GM08714 (cell line): ENCODE measurements around the gene GEMIN7.

Source experiments
- H3K4me3 ChIP-seq: fragments of 200-500 bp; sonication (Bioruptor generic); 2 replicates; pipeline ENCODE4 v1.5.1; 2014; ENCODE audit warnings: mild to moderate bottlenecking, low read length, inconsistent platforms
- ZNF274 ChIP-seq: IDR thresholded peaks from 2 replicates; pipeline ENCODE4 v1.6.1; 2012; ENCODE audit warnings: mild to moderate bottlenecking, low read depth, low read length

GEMIN7 gene, protein sequence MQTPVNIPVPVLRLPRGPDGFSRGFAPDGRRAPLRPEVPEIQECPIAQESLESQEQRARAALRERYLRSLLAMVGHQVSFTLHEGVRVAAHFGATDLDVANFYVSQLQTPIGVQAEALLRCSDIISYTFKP

GRCh38 chr19:45079063-45079910 is at the start of gene GEMIN7:
TSS of gene GEMIN7 (plus strand) at chr19:45079260. CDS start at chr19:45090115, 10,855 bp downstream.
- H3K4me3 ChIP-seq = peak within 1 kb of the TSS; percentile 92
- no peak for TF ChIP-seq ZNF274

DNA sequence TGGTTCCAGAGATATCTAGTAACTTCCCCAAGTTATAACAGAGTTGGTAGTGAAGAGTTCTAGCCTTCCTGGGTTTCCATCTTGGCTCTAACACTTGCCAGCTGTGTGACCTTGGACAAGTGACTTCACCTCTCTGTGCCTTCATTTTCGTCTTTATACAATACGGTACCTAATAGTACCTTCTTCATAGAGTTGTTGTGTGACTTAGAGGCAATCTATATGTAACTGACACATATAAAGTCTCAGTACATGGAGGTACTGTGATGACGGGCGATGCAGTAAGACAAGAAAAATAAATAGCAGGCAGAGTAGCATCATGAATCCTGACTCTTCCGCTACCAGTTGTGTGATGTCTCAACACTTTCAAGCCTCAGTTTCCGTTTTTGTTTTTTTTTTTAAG is 48.2 kb upstream of the GEMIN7 start:
- TF ChIP-seq ZNF274 = no peak
- H3K4me3 ChIP-seq = no peak overlapping the region

GRCh38 chr19:45032421-45032820 is 46.6 kb upstream of the GEMIN7 start:
- H3K4me3 ChIP-seq = no peak overlapping the region
- TF ChIP-seq ZNF274 = no peak

DNA sequence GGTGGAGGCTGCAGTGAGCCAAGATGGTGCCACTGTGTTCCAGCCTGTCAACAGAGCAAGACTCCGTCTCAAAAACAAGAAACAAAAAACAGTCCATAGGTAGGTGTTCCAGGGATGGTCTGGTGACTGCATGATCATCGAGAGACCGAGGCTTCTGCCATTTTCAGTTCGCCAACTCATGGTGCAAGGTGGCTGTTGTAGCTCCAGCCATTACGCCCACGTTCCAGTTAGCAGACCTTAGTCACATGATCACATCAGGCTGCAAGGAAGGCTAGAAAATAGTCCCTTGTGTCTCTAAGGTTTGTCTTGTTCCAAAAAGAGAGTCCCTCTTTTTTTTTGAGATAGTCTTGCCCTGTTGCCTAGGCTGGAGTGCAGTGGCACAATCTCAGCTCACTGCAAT is 43.3 kb upstream of the GEMIN7 start:
- H3K4me3 ChIP-seq = no peak overlapping the region
- no peak for TF ChIP-seq ZNF274

- TF ChIP-seq ZNF274 = no peak
Observed at GRCh38 chr19:45037393-45038169, 41.5 kb upstream of the GEMIN7 start.

DNA sequence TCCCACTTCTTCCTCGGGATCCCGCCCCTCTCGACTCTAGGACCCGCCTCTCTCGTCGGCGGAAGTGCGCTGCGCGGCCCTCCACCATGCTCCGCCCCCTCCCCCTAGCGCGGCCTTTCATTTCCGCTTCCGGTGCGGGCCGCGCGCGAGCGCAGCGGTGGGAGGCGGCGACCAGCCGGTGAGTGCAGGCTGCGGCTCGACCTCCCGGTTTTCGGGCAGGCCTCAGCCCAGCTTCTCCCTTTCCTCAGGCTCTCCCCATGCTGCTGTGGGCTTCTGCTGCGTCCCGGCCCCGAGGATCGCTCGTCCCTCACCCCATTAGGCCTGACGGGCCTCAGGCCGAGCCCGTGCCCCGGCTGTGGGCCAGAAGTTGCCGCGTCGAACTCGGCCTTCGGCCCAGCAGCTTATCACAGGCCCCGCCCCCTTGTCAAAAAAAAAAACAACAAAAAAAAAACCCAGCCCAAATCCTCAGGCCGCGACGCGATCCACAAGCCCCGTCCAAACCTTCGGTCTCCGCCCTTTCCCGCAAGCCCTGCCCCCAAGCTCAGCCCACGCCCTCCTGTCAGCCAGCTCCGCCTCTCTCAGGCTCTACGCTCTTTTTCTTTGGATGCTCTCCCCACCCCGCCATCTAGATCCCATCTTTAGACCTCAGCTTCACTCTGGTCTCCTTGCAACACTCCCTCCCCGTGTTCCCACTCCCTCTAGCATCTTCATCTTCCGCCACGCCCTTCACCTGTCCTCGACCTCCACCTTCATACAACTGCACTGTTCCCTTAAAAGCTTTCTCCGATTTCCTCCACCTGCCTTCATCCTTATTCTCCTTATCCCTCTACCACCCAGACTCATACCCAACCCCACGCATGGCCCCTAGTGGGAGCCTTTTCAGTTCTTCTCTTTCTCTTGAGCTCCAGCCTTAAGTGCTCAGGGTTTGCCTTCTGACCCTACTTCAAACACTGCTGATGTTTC is 39.8 kb upstream of the GEMIN7 start, which contains the start of gene CLASRP:
Gene CLASRP, plus strand, starts transcription at position 115 of the 963 bp plus-strand sequence. CDS start 1,168 bp downstream, outside the sequence.
- H3K4me3 ChIP-seq = peak within 1 kb of the TSS; percentile 81
- no peak for TF ChIP-seq ZNF274

More at GRCh38 chr19:45037393-45038169, 41.5 kb upstream of the GEMIN7 start:
- H3K4me3 ChIP-seq = no peak overlapping the region

DNA sequence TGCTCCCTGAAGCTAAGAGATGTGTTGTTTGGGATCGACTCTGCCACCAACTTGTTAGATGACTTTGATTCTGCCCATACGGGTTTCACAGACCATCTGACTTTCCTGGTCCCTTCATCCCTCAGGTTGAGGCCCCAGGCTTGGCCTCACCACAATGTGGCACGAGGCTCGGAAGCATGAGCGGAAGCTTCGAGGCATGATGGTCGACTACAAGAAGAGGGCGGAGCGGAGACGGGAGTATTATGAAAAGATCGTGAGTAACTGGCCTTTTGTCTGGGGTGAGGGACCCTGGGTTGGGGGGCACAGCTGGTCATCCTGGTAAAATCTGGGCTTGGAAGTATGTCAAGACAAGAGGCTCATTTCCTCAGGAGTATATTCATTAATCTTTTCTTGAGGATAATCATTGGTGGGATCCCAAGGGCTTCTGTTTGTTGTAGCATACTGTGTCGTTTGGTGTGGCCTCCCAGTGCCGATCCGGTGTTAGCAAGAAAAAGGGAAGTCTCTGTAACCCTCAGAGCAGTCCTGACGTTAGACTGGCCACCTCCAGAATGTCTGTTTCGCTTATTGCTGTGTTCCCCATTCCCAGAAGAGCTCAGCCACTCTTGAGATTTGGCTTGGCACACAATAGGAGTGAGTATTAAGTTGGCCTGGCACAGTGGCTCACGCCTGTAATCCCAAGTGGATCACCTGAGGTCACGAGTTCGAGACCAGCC is 38.8 kb upstream of the GEMIN7 start:
- no peak for TF ChIP-seq ZNF274
- peak overlapping the region; percentile 81; the same call in 1 of the 2 replicates for H3K4me3 ChIP-seq

- TF ChIP-seq ZNF274 = no peak
- no peak overlapping the region for H3K4me3 ChIP-seq
Observed at GRCh38 chr19:45041125-45041524, 37.9 kb upstream of the GEMIN7 start.

- TF ChIP-seq ZNF274 = no peak
- H3K4me3 ChIP-seq = no peak overlapping the region
Observed at GRCh38 chr19:45045671-45046353, 33.2 kb upstream of the GEMIN7 start.

GRCh38 chr19:45046355-45046754 is 32.7 kb upstream of the GEMIN7 start:
- no peak overlapping the region for H3K4me3 ChIP-seq
- no peak for TF ChIP-seq ZNF274

GRCh38 chr19:45047188-45047797 is 31.8 kb upstream of the GEMIN7 start:
- H3K4me3 ChIP-seq = peak overlapping the region; percentile 49; the same call in 1 of the 2 replicates
- TF ChIP-seq ZNF274 = no peak
